Activated T-cell treated with anti-CD3 and anti-CD28 coated beads, Interleukin-2, amount 50 U/mL, for 48 hours (primary cell): ENCODE results near the gene HDAC4.

Experiments used
- DNase-seq, 2 experiments: peaks; one replicate each; pipeline ENCODE4 v3.0.0-alpha.2; 2020

The HDAC4 gene

GRCh38 chr2:239263231-239263630 is 137.6 kb downstream of the HDAC4 start:
- DNase-seq = no peak

GRCh38 chr2:239262484-239263230 is 138.2 kb downstream of the HDAC4 start:
- DNase-seq = no peak

GRCh38 chr2:239261796-239262483 is 138.9 kb downstream of the HDAC4 start:
- no peak for DNase-seq

GRCh38 chr2:239261356-239261755 is 139.5 kb downstream of the HDAC4 start:
- no peak for DNase-seq

- DNase-seq = no peak
These were observed 140.1 kb downstream of the HDAC4 start for GRCh38 chr2:239260546-239261327.

GRCh38 chr2:239259603-239260298 is 141.1 kb downstream of the HDAC4 start:
- peak in 1 of 2 experiments; percentile 50 for DNase-seq

GRCh38 chr2:239259173-239259572 is 141.6 kb downstream of the HDAC4 start:
- no peak for DNase-seq

- DNase-seq = no peak
These were observed 142.6 kb downstream of the HDAC4 start for GRCh38 chr2:239258248-239258647.

GRCh38 chr2:239257511-239257937 is 143.3 kb downstream of the HDAC4 start:
- DNase-seq = no peak

- no peak for DNase-seq
These were observed 144.5 kb downstream of the HDAC4 start for GRCh38 chr2:239256350-239256743.

GRCh38 chr2:239255628-239256349 is 145.0 kb downstream of the HDAC4 start:
- no peak for DNase-seq

- no peak for DNase-seq
These were observed 145.6 kb downstream of the HDAC4 start for GRCh38 chr2:239255218-239255617.

GRCh38 chr2:239253701-239254436 is 147.0 kb downstream of the HDAC4 start:
- no peak for DNase-seq

GRCh38 chr2:239253264-239253663 is 147.6 kb downstream of the HDAC4 start:
- no peak for DNase-seq

- no peak for DNase-seq
These were observed 148.0 kb downstream of the HDAC4 start for GRCh38 chr2:239252801-239253200.

- no peak for DNase-seq
These were observed 148.4 kb downstream of the HDAC4 start for GRCh38 chr2:239252393-239252792.

- DNase-seq = no peak
These were observed 148.8 kb downstream of the HDAC4 start for GRCh38 chr2:239251971-239252370.

- DNase-seq = no peak
These were observed 150.4 kb downstream of the HDAC4 start for GRCh38 chr2:239250216-239251081.

GRCh38 chr2:239249776-239250175 is 151.0 kb downstream of the HDAC4 start:
- no peak for DNase-seq

- DNase-seq = no peak
These were observed 151.8 kb downstream of the HDAC4 start for GRCh38 chr2:239249048-239249447.
